SK-MEL-5 (cell line): Measurements from ENCODE around the gene NSUN7. TPM values are rescaled to one million over a fixed set of nuclear protein-coding genes. Genes with fewer than 3 reads are reported as not detected.
"Not testable (repeated sequence)": the region's sequence is repeated elsewhere in the genome, so short reads cannot be mapped to it uniquely, and the experiment has no call there.

Experiments
- DNase-seq: peaks from one replicate; pipeline ENCODE4 v3.0.0-alpha.2; 2016; ENCODE audit warnings: low read depth, low spot score
- in situ Hi-C: cut with HindIII; loops from 2 replicates; pipeline ENCODE4 v1.10.0; 2016; ENCODE audit warnings: low sequenced_read_pairs, high pct_unique_total_duplicates, low pct_unique_long_range_greater_than_20kb
- polyA plus RNA-seq, 2 experiments: library from polyadenylated mRNA; depleted of rRNA; stranded (reverse); fragments of >200 nt; gene quantifications; 2 replicates each; pipeline ENCODE4 v1.2.3, GENCODE V29; 2015
- total RNA-seq: library from RNA; depleted of rRNA; stranded (reverse); fragments of >200 nt; shearing (Covaris generic); gene quantifications from 2 replicates; pipeline ENCODE4 v1.2.3, GENCODE V29; 2014; rRNA removed

NSUN7 gene, protein sequence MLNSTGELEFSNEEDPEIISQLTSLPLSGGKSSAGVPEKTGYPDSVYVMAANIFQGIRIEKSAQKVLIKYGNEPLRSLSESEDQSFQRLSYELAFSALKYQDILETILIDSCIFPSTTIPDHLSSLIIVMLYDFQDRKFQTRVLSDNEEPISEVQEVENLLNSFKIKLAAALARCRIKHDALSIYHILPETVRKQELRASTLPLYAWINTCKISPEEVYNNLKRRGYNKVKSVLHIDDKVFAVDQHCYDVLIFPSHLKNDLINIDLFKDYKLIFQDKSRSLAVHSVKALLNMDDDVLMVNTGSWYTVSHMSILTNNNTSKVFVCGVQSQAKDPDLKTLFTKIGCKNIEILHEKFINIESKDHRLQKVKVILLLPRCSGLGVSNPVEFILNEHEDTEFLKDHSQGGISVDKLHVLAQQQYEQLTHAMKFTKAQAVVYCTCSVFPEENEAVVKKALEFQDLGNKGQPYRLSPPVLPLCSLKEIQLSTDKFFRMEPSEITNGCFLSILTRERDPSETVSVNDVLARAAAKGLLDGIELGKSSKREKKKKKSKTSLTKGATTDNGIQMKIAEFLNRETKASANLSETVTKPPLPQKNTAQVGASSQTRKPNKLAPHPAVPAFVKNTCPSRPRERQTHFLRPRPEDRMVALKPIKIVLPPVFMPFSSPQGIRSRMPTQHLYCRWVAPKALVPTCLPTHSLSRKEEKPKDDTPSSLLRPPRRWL
- not detected in 2 replicates for total RNA-seq
- polyA plus RNA-seq (2015; cell fraction: cytosol; rRNA removed) = not detected in 2 replicates
- not detected in 2 replicates for polyA plus RNA-seq (2015; cell fraction: nucleus; rRNA removed)

GRCh38 chr4:40749717-40750460, at the start of gene NSUN7:
TSS of gene NSUN7 (plus strand) at chr4:40749955. CDS start at chr4:40750694, 739 bp downstream.
- no peak for DNase-seq
- in situ Hi-C loops = no loop called here

DNA sequence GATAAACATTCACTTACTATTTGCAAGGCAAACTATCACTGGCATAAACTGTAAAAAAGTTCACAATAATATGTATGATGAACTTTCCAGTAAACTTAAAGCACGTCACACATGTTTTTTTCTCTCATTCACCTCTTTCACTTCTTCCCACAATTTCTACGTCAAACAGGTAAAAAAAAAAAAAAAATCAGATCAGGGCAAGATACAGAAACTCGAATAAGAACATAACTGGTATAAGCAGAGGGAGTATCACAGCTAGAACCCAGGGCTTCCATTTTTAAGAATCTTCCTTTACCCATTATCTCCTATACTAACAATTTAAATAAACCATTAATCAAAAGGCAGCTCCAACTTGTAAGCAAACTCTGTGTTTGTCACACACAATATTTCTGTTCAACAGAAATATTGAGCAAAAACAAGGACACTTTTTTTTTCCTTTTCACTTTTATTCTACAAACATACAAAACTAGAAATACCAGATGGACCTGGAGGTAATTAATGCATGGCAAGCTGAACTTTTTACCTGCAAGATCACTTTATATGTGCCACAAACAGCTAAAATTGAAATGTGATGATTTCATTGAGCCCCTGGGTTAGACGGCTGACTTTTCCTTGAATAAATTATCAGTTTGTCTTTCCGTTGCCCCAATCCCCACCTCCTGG, 47.5 kb upstream of the NSUN7 start:
- in situ Hi-C loops = no loop called here
- no peak for DNase-seq

DNA sequence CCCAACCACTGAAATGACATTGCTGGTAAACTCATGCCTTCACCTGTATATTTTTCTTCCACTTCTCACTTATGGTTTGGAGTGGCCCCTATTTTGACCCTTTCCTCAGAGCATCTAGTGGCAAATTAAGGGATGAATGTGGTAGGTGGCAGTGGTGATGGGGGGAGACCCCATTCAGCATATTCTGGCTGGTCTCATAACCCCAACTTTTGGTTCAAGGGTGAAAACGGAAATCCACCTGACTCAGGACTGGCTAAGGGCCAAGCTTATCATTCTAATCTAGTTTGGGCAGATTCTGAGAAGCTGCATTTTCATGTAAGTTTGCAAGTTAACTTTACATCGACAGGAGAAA, 47.0 kb upstream of the NSUN7 start:
- in situ Hi-C loops = no loop called here
- DNase-seq = no peak

- in situ Hi-C loops = no loop called here
- no peak for DNase-seq
Observed at GRCh38 chr4:40704073-40704472, 45.7 kb upstream of the NSUN7 start.

GRCh38 chr4:40710484-40711254, 39.1 kb upstream of the NSUN7 start:
- no peak for DNase-seq
- in situ Hi-C loops = no loop called here

DNA sequence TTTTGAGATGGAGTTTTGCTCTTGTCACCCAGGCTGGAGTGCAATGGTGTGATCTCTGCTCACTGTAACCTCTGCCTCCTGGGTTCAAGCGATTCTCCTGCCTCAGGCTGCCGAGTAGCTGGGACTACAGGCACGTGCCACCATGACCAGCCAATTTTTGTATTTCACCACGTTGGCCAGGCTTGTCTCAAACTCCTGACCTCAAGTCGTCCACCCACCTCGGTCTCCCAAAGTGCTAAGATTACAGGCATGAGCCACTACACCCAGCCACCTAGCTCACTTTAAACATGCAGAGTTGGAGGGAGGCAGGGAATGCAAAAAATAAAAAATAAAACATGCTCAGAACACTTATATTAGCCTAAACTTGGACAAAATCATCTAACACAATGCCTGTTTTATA, 36.8 kb upstream of the NSUN7 start:
- DNase-seq, in situ Hi-C loops: not testable (repeated sequence)

GRCh38 chr4:40713798-40714197, 36.0 kb upstream of the NSUN7 start:
- no peak for DNase-seq
- in situ Hi-C loops = no loop called here

DNA sequence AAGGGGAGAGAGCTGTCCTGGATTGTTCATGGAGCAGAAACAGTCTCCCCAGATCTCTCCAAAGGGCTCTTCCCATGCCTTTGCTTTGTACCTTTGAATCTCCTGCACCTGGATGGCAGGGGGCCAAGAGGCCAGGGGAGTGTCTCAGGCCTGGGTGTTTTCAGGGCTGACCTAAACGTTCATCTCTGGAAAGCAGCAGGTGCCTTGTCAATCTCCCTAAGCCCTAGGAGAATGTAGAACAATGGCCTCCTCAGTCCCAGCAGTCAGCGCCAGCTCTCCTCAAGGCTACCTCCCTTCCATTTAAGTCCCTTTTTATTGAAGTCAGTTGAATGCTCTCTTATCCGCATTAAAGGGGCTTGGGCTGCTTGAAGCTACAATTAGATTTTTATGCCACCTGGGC, 31.2 kb upstream of the NSUN7 start:
- DNase-seq = no peak
- in situ Hi-C loops = no loop called here

DNA sequence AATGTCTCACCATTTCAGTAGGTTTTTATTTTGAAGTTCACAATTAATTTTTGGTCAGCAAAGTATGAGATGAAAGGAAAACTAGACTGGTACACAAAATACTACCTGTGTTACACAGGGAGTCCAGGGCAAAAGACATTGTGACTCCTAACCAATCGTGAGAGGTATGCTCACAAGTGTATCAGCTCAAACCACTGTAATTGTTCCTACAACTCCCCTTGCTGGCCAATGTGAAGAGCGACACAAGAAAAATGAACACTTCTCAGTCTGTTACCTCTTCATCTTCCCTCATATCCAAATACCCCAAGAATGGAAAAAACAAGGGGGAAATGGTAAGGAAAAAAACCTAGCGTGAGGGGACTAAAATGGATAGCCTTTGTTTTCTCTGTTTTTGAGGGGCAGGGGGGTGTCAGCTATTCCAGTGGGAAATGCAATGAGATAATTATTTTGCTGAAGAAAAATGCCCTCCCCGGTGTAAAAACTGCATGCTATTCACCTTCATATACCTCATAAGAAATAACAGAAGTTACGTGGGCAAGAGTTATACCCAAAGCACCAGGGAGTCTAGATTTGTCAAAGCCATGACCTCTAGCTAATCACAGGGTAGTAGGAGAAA, 30.6 kb upstream of the NSUN7 start:
- in situ Hi-C loops = no loop called here
- peak; percentile 74 for DNase-seq

GRCh38 chr4:40720351-40720750, 29.4 kb upstream of the NSUN7 start:
- DNase-seq = no peak
- in situ Hi-C loops = no loop called here

DNA sequence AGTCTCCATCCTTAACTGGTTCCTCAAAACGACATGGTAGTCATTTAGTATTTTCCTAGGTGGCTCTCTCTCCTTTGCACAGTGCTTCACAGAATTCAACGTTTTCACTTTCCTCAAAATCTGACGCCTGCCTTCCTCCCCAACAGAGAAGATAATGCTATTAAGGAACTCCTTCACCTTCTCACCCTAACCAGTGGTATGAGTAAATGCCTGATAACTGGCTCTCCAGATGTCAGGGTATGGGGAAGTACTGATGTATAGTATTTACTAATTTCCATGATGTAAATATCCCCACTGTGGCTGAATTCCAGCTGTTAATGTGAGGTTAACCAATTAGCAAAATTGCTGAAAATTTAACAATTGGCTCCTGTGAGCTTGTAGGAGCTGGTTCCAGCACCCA, 28.8 kb upstream of the NSUN7 start:
- in situ Hi-C loops = no loop called here
- no peak for DNase-seq

GRCh38 chr4:40721730-40722171, 28.0 kb upstream of the NSUN7 start:
- DNase-seq = no peak
- in situ Hi-C loops = no loop called here

DNA sequence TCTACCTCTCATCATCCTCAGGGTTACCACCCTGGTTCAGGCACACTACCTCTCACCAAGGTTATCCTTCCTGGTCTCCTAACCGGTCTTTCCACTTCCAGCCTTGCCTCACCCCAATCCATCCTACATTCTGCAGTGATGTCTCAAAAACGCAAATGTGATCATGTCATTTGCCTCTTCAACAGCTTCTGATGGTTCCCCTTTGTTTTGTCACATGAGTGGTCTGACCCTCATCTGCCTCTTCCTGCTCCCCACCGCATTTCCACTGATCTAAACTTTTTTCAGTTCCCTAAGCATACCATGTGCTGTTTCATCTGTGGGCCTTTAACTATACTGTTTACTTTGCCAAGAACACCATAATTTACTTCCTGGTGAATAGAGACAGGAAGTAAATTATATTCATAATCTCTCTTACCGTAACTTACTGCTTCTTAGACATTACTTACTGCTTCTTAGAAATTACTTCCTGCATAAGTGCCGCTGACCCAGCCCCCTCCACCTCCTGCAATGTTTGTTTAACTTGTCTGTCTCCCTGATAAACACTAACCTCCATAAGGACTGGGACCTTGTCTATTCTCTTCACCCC, 27.1 kb upstream of the NSUN7 start:
- in situ Hi-C loops = no loop called here
- DNase-seq = no peak

DNA sequence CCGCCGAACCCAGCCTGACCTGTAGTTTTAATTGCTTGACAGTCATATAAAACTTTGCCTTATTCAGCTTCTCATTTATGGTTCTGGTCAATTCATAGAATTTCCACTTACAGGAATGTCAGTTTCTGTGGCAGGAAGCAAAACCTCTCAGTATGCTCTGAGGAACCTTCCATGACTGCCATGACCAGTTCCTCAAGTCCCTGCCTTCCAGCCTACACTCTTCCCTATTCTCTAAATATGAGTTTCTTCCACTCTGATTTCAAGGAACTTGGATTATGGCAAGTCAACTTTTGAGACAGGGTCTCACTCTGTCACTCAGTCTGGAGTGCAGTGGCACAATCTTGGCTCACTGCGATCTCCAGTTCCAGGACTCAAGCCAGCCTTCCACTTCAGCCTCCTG, 26.0 kb upstream of the NSUN7 start:
- DNase-seq = no peak
- in situ Hi-C loops = no loop called here

DNA sequence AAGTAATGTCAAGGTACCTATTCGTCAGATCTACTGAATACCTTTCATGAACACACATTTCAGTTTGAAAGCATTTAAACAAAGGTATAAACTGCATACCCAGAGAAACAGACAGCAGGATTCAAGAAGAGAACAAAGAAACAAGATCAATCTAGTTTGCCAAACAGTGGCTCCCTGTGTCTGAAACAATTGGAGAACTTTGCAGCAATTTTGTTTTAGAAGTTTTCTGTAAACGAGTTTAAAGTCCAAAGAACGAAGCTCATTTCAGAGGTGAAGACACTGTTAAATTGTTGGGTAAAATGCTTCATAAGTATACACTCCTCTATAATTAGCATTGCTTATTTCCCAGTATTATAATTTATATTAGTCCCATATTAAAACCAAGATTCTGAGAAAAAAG, 21.4 kb upstream of the NSUN7 start:
- DNase-seq = no peak

GRCh38 chr4:40729555-40729954, 20.2 kb upstream of the NSUN7 start:
- in situ Hi-C loops = no loop called here

More for the DNA sequence above, 21.4 kb upstream of the NSUN7 start:
- in situ Hi-C loops = no loop called here

More at GRCh38 chr4:40729555-40729954, 20.2 kb upstream of the NSUN7 start:
- no peak for DNase-seq
